Measurements from ENCODE around the gene BTBD19. TPM values are rescaled to one million over a fixed set of nuclear protein-coding genes. Genes with fewer than 3 reads are reported as not detected.

The BTBD19 gene
- total and polyA plus RNA-seq, 2 of the 8 experiments (the other 6 are each of a cell fraction or from before 2014, with no cell fraction given), result 1.1 TPM

GRCh38 chr1:44784094-44785028, 24.0 kb upstream of the BTBD19 start:
- Histone ChIP-seq H3K9ac (replicated peaks in 1 of 4; ENCODE audit: extremely low read depth in 1 of 4, low read depth in 3 of 4, low read length in 3 of 4) (peak overlapping the region; percentile 29 to 60 (median 40); a peak in 6 of 7 replicates), H3K79me1 (ENCODE audit: low read depth, low read length) (0 out of 2 replicates have a peak, but pooled peaks cover 2% of the 10 kb centered on the region), H2AK5ac (ENCODE audit: low read depth, low read length) (no peak overlapping the region), H3K27me3 (replicated peaks in 1 of 4; ENCODE audit: control insufficient read depth in 3 of 4, extremely low read depth in 1 of 4, insufficient read depth in 3 of 4, low read length in 3 of 4) (peaks cover 0 to 7% (median 2%) of the 10 kb centered on the region in 4 experiments; a peak in 3 of 7 replicates), H3K18ac (ENCODE audit: extremely low read depth, low read length) (peak overlapping the region; percentile 76), H3K79me2 (ENCODE audit: control insufficient read depth in 1 of 2, insufficient read depth in 2 of 2, low read length in 2 of 2) (no peaks in the 10 kb centered on the region), H4K91ac (replicated peaks; ENCODE audit: insufficient read length, low read length) (peak overlapping the region; percentile 98), H4K20me1 (replicated peaks in 1 of 2; ENCODE audit: control insufficient read depth in 1 of 2, insufficient read depth in 2 of 2, low read length in 2 of 2) (peaks cover 0 to 1% of the 10 kb centered on the region in 2 experiments), H2BK20ac (ENCODE audit: low read length) (no peak overlapping the region; the same call in 1 of the 2 replicates), H3K36me3 (ENCODE audit: control insufficient read depth in 2 of 4, insufficient read depth in 4 of 4, low read length in 3 of 4) (peaks cover 0 to 19% (median 2%) of the 10 kb centered on the region in 4 experiments; a peak in 4 of 8 replicates), H2AFZ (ENCODE audit: low read length) (peak overlapping the region; percentile 74), H4K5ac (ENCODE audit: insufficient read length, low read depth, low read length) (peak overlapping the region; percentile 63), H3K4me1 (replicated peaks in 1 of 4; ENCODE audit: control insufficient read depth in 3 of 4, insufficient read depth in 4 of 4, low read length in 3 of 4) (peaks cover 0 to 18% (median 14%) of the 10 kb centered on the region in 4 experiments; a peak in 6 of 7 replicates), H3K14ac (ENCODE audit: insufficient read length) (peak overlapping the region; percentile 24), H3K23me2 (ENCODE audit: low read depth, low read length) (peaks cover 6% of the 10 kb centered on the region; the same call in 1 of the 2 replicates), H3K56ac (replicated peaks; ENCODE audit: insufficient read length, low read depth, low read length) (peak overlapping the region; percentile 42), H3K4me3 (ENCODE audit: extremely low read depth in 1 of 4, insufficient read depth in 2 of 4, low read depth in 3 of 4, low read length in 4 of 4) (peak overlapping the region; percentile 27 to 56 (median 42)), H2BK120ac (replicated peaks; ENCODE audit: low read depth, low read length) (peak overlapping the region; percentile 61), H2BK12ac (ENCODE audit: low read depth, low read length) (peak overlapping the region; percentile 44; the same call in 1 of the 2 replicates), H3K27ac (ENCODE audit: low read depth, low read length) (peak overlapping the region; percentile 34; the same call in 1 of the 2 replicates), H2BK15ac (ENCODE audit: low read length) (peak overlapping the region; percentile 72; the same call in 1 of the 2 replicates), H3K9me3 (ENCODE audit: insufficient read depth in 2 of 2, low read depth in 1 of 2, low read length in 1 of 2) (no peaks in the 10 kb centered on the region), H4K8ac (ENCODE audit: extremely low read depth, insufficient read depth, low read length) (peak overlapping the region; percentile 88), H2BK5ac (ENCODE audit: low read depth, low read length) (peak overlapping the region; percentile 79; the same call in 1 of the 2 replicates), H3K4me2 (ENCODE audit: insufficient read depth in 1 of 2, low read depth in 2 of 2, low read length in 2 of 2) (peak overlapping the region; percentile 64 to 86), H3K23ac (ENCODE audit: insufficient read length) (no peak overlapping the region), H3K4ac (replicated peaks; ENCODE audit: insufficient read length, low read depth, low read length) (peak overlapping the region; percentile 83)
- ChIA-PET POLR2A (ENCODE audit: partially characterized antibody) (interaction anchor here (0.7 to 23.6 kb wide), 18 partner anchors 7 to 716 kb away, joined by 3 to 428 read pairs (median 8); partner anchors contain the start of genes BTBD19, CCDC163, DYNLT4 and MMACHC), CTCF (ENCODE audit: partially characterized antibody) (interaction anchor here (0.7 to 10.4 kb wide), 17 partner anchors 9 to 225 kb away, joined by 3 to 67 read pairs (median 6); partner anchors contain the start of genes BTBD19, PLK3, RNU5D-1 and RPS8)
- FAIRE-seq, result no peak
- 25% methylated on average over 21 of the region's 71 CpGs; no CpG with 5 or more reads in 1 of the 2 experiments for WGBS, 2 experiments (ENCODE audit: extremely low coverage in 1 of 2, insufficient coverage in 1 of 2, insufficient read length in 1 of 2, insufficient replicate concordance in 2 of 2, low coverage in 1 of 2, low lambda C conversion rate in 2 of 2, missing lambda C conversion rate in 1 of 2)
- peak in 1 of 2 experiments; percentile 80 for DNase-seq (ENCODE audit: low read depth in 1 of 2, low spot score in 2 of 2)
- TF ChIP-seq YY1 (IDR thresholded peaks at IDR 0.05; ENCODE audit: low read depth, low read length) (0 out of 2 replicates have a peak, but pooled peaks have one; percentile 6), RFX5 (IDR thresholded peaks at IDR 0.05; ENCODE audit: borderline replicate concordance, low read depth, low read length) (no peak), USF2 (IDR thresholded peaks at IDR 0.05; ENCODE audit: low read length) (no peak), BRCA1 (IDR thresholded peaks at IDR 0.05; ENCODE audit: low read depth, low read length) (no peak), NRF1 (IDR thresholded peaks at IDR 0.05; ENCODE audit: low read depth, low read length) (no peak), E2F6 (IDR thresholded peaks at IDR 0.05) (peak; percentile 85), BACH1 (IDR thresholded peaks at IDR 0.05; ENCODE audit: low read length) (no peak), KDM4A (IDR thresholded peaks at IDR 0.05; ENCODE audit: low read depth, low read length, severe bottlenecking) (no peak)

Data from H1 (cell line).